Dermis microvascular lymphatic vessel endothelial cell (primary cell): ENCODE results near the gene LRRC36. TPM values are rescaled to one million over a fixed set of nuclear protein-coding genes. Genes with fewer than 3 reads are reported as not detected.
A peak's percentile ranks its signal among the peaks of the same experiment; 100 is the strongest.

Experiments used
- DNase-seq, 2 donors: peaks; one replicate each; pipeline versions ENCODE4 v3.0.0 to v3.0.0-alpha.2; 2010; ENCODE audit warnings: low read depth in 2 of 2
- total RNA-seq: library from RNA; depleted of rRNA; stranded (reverse); fragments of >200 nt; gene quantifications from 2 replicates; pipeline ENCODE4 v1.2.1, GENCODE V29; 2014

Gene LRRC36
- total RNA-seq, 1 donor from 2014 or later: 0.13 TPM

GRCh38 chr16:67291461-67291860, 35.2 kb upstream of the LRRC36 start:
- no peak for DNase-seq

DNA sequence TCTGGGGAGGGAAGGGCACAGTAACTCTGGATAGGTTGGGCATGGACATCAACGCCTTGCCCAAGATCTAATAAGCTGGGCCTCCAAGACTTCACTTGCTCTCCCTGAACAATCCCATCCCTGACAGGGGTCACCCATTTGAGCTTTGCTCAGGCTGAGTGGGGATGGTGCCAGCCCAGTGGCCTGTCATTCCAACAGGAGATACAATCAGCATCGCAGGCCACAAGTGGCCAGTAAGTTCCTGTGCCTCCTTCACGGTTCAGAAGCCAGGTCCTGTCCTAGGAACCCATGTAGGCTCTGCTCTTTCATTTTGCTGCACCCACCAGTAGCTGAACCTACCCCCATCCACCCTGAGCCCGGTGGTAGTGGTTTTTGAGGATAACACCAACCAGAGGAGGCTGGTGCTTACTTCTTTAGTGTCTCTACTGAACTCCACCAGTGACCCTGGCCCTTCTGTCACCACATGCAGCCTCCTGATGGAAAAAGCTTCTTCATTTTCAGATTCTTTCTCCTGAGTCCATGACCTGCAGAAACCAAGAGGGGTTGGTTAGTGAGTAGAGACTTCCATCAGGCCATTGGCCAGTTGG, 32.4 kb upstream of the LRRC36 start:
- no peak for DNase-seq

- DNase-seq: no peak
Observed at GRCh38 chr16:67294938-67295361, 31.7 kb upstream of the LRRC36 start.

GRCh38 chr16:67296420-67296819, 30.2 kb upstream of the LRRC36 start:
- no peak for DNase-seq

GRCh38 chr16:67298277-67298676, 28.3 kb upstream of the LRRC36 start:
- DNase-seq: no peak

GRCh38 chr16:67299269-67299668, 27.3 kb upstream of the LRRC36 start:
- DNase-seq: no peak

DNA sequence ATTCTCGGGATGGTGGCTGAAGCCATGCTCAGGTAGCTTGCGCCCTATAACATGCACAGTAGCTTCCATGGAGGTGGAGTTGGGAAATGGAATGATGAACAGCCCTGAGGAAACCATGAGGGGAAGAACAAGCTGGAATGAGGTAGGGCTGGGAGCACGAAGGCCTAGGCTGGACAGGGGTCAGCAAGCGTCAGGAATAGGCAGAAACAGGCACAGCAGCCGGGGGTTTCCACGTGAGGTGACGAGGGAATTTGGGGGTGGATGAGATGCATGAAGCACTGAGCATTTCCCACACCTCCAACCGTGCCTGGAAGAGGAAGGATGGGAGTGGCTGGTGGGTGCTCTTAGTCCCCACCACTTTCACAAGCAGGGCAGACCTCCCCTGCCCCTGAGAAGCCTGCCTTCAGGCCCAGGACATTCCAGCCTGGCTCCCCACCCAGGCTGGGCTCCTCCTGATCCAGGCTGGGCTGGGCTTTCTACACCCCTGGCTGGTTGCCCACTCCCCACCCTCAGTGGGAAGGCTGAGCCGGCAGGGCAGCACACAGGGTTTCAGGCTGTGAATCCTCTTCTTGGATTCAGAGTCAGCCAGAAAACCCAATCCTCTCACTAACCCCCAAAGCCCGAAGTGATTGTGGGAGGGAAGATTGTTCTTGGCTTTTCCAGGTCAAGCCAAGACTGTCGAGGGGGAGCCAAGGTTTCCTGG, 25.4 kb upstream of the LRRC36 start:
- DNase-seq: no peak

DNA sequence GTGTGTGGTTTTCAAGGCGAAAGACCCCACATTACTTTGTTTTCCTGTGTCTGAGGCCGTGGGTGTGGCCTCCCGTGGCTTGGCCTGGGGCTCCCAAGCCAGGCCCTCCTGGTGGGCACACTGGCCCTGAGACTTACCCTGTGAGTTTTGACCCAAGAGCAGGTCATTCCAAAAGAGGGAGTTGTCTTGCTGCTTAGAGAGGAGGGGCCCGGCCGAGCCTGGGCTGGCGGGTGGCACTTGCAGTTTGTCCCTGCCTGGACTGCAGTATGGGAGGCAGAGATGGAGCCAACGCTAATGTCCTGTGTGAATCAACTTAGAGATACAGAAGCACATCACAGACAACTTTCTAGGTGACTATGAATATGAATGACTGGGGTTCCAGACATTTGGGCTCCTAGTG, 24.5 kb upstream of the LRRC36 start:
- no peak for DNase-seq

DNA sequence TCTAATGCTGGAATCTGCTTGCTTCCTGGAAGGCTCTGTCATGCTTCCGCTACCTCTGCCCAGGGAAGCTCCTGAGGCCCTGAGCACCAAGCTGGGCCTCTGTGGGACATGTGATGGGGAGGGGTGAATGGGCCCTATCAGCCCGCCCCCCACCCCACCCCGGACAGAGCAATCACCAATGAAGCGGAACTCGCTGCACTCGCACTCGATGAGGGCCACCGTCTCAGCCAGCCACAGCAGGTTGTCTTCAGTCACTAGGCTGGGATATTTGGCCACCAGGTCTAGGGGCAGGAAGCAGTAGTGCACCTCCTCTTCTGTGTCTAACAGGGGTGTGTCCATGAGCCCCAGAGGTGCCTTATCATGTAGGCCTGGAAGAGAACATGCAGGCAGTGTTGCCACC, 23.6 kb upstream of the LRRC36 start:
- DNase-seq: no peak

GRCh38 chr16:67304020-67304419, 22.6 kb upstream of the LRRC36 start:
- DNase-seq: no peak

GRCh38 chr16:67305216-67306071, 21.2 kb upstream of the LRRC36 start:
- no peak for DNase-seq

GRCh38 chr16:67310561-67310960, 16.1 kb upstream of the LRRC36 start:
- no peak for DNase-seq

DNA sequence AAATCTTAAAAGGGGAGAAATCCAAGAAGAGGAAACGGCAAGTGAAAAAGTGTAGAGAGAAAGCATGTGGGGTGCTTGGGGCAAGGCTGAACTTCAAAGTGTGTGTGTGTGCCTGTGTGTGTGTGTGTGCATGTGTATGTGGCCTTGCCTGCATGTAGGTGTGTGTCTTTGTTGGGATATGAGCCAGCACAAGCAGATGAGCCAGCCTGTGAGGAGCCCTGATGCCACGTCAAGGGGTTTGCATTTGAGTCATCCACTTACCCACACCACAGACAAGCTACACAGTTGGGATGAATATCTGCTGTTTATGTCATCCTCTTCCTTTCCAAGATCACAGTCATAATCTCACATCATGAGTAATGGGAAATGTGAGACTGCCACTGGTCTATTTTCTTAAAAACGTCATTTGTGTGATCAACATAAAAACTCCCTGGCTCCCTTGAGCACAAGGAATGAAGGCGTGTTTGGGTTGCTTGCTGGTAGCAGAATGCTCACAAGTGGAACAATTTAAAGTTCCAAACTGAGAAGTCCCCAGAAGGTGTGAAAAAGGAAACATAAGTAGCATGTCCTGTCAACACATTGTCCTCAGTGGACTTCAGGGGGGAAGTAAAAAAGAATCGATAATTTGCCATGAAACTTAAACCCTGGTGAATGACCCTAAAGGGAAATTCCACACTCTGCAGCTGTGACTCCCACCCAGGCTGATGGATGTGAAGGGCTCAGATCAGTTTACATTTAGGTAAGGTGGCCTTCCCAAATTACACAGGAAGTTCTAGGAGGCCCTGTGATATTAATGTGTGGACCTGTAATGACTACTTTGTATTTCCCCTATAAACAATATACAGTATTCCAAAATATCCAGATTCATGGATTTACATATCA, 14.8 kb upstream of the LRRC36 start:
- DNase-seq: peak; percentile 83 to 96

DNA sequence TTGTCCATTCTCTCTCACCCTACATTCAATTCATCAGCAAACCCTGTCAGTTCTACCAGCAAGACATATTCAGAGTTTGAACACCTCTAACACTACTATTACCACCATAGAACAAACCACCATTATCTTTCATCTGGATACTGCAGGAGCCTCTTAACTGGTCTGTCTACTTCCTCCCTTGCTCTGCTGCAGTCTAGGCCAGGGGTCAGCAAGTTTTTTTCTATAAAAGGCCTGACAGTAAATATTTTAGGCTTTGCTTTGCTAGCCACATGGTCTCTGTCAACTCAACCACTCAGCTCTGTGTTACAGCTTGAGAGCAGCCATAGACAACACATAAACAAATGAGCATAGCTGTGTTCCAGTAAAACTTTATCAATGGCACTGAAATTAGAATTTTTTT, 13.9 kb upstream of the LRRC36 start:
- no peak for DNase-seq

- no peak for DNase-seq
Observed at GRCh38 chr16:67317853-67318252, 8.8 kb upstream of the LRRC36 start.

GRCh38 chr16:67326115-67326471, 522 bp upstream of the LRRC36 start:
- DNase-seq: no peak

DNA sequence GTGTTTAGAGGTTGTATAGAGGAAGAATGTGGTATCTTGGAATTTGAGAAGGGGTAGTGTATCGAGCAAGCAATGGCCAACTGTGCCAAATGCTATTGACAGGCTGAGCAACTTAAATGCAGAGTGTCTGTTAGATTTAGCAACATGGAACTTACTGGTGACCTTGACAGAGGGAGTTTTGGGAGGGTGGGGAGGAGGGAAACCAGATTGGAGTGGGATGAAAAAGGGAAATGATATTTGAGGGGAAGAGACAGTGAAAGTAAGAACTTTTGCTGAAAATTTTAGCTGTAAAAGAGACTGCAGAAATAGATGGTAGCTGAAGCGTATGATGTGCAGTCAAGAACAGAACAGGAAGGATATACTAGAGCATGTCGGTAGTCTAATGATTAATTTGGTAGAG, 1.1 kb downstream of the LRRC36 start:
- DNase-seq: no peak

GRCh38 chr16:67329901-67330300, 3.3 kb downstream of the LRRC36 start:
- DNase-seq: peak in 1 of 2 donors; percentile 21

- DNase-seq: no peak
Observed at GRCh38 chr16:67333315-67333714, 6.7 kb downstream of the LRRC36 start.

DNA sequence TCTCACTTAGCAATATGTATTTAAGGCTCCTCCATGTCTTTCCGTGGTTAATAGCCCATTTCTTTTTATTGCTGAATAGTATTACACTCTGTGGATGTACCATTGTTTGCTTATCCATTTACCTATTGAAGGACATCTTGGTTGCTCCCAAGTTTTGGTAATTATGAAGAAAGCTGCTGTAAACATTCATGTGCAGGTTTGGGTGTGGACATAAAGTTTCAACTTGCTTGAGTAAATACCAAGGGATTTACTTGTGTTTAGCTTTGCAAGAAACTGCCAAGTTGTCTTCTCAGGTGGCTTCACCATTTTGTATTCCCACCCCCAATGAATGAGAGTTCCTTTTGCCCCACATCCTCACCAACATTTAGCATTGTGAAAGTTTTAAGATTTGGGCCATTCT, 9.5 kb downstream of the LRRC36 start:
- DNase-seq: no peak

DNA sequence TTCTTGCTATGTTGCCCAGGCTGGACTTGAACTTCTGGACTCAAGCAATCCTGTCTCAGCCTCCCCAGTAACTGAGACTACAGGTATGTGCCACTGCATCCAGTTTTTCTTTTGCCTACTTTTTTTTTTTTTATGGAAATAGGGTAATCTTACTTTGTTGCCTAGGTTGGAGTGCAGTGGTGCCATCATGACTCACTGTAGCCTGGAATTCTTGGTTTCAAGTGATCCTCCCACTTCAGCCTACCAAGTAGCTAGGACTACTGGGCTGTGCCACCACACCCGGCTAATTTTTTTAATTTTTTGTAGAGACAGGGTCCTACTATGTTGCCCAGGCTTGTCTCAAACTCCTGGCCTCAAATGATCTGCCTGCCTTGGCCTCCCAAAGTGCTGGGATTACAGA, 10.0 kb downstream of the LRRC36 start:
- DNase-seq: no peak

- peak; percentile 17 to 41 for DNase-seq
Observed at GRCh38 chr16:67339453-67339852, 12.8 kb downstream of the LRRC36 start.
